Stimulated activated CD4-positive, alpha-beta T cell treated with anti-CD3 and anti-CD28 coated beads, Interleukin-4, amount 100 ng/mL, for 24 hours (primary cell): ENCODE measurements around the gene LRCH4.
"Not testable (repeated sequence)": the region's sequence is repeated elsewhere in the genome, so short reads cannot be mapped to it uniquely, and the experiment has no call there.

Experiments used
- DNase-seq: peaks from one replicate; pipeline ENCODE4 v3.0.0-alpha.2; 2020

The LRCH4 gene

DNA sequence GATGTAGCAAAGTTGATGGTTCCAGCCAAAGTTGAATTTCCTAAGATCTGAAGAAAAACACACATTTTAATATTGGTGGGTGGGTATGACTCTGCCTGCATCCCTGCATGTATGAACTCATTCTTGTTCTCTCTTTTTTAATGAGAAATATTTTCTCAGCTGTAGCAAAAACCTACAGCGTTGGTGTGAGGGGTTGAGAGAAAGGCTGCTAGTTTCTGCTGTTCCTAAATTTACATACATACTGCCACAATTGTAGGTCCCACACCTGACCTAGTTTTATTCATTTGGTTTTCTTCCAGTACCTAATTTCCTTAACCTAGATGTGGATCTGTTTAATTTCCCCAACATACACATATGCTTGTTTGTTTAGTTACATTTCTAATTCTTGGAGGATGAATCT, 42.3 kb downstream of the LRCH4 start:
- DNase-seq = no peak

GRCh38 chr7:100541309-100541708, 44.6 kb downstream of the LRCH4 start:
- not testable (repeated sequence) for DNase-seq

DNA sequence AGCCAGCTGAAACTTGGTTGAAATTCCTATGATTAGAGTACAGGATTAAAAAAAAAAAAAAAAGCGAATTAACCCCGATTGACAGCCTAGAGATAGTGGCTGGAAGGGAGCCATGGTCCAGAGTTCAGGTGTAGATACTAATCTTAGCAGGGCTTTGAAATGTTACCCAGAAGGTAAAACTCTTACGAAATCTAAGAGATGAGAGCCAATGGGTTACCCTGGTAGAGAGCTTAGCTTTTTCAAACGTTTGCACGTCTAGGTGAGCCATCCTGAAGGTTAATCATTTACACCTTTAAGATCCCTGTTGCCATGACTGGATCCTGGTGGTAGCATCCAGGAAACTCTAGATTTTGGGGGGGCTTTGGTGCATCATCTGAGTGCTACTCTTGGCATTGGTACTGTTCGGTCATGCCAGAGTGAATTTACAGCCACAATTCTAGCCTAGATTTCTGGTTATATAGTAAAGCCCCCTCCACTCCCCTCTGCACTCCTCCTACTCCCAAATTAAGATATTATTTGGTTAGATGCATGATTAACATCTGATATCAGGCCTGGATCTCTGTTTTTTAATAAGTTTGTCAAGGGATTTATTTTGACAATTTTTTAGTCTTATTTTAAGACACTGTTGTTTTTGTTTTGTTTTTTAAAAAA, 45.7 kb downstream of the LRCH4 start:
- DNase-seq = no peak

GRCh38 chr7:100539436-100540006, 46.4 kb downstream of the LRCH4 start:
- DNase-seq = no peak

DNA sequence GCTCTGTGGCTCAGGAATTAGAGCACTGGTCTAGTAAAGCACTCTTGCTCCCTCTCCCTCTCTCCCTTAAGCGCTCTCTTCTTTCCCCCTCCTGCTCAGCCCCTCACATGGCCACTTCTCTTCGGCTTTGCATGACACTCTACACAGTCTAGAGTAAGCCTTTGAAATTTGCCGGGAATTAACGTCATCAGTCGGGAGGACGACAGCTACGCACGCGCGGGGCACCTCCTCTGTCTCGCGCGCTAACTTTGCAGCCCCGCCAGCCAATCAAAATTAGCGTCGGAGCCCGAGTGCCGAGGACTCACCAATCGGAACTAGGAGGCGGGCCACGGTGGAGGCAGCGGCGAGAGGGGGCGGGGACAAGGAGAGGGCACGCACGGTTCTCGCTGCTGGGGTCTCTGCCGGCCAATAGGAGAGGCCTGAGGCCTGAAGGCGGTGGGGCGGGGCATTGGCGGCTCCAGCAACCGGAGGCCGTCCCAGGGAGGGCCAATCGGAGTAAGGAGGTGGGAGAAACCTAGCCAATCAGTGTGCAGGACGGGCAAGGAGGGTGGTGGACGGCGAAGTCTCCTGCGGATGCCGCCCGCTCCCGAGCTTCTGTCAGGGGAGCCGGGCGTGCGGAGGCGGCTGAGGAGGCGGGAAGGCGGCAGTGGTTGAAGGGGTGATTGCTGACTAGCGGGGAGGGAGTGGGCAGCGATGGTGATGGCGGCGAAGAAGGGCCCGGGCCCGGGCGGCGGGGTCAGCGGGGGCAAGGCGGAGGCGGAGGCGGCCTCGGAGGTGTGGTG, 47.1 kb downstream of the LRCH4 start, which contains the start of gene AGFG2:
Gene AGFG2 (plus strand): TSS at position 550 of the 782 bp plus-strand sequence. CDS start 144 bp downstream, at position 694.
- peak; percentile 100 for DNase-seq

GRCh38 chr7:100538348-100538653, 47.6 kb downstream of the LRCH4 start:
- no peak for DNase-seq

- not testable (repeated sequence) for DNase-seq
Observed at GRCh38 chr7:100536695-100537094, 49.2 kb downstream of the LRCH4 start.

DNA sequence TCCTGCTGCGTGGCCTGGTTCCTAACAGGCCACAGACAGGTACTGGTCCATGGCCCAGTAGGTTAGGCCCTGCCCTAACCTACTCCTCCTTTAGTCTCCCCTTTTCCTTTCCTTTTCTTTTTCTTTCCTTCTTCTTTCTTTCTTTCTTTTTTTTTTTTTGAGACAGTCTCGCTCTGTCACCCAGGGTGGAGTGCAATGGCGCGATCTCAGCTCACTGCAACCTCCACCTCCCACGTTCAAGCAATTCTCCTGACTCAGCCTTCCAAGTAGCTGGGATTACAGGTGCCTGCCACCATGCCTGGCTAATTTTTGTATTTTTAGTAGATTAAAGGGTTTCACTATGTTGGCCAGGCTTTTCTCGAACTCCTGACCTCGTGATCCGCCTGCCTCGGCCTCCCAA, 49.9 kb downstream of the LRCH4 start:
- not testable (repeated sequence) for DNase-seq

GRCh38 chr7:100532165-100533022, 53.5 kb downstream of the LRCH4 start:
- DNase-seq = no peak

DNA sequence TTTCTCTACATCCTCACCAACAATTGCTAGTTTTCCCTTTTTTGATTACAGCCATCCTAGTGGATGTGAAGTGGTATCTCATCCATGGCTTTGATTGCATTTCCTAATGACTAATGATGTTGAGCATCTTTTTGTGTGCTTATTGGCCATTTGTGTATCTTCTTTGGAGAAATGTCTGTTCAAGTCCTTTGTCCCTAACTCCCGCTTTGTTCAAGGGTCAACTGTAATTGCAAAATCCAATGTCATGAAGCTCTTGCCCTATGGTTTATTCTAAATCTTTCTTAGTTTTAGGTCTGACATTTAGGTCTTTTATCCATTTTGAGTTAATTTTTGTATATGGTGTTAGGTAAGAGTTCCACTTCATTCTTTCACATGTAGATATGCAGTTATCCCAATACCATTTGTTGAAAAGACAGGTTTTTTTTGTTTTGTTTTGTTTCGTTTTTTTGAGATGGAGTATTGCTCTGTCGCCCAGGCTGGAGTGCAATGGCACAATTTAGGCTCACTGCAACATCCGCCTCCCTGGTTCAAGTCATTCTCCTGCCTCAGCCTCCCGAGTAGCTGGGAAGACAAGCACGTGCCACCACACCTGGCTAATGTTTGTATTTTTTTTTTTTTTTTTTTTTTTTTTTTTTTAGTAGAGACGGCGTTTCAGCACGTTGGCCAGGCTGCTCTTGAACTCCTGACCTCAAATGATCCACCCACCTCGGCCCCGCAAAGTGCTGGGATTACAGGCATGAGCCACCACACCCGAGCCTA, 57.6 kb downstream of the LRCH4 start:
- not testable (repeated sequence) for DNase-seq
